ENCODE results near the gene MESP1.

GRCh38 chr15:89778861-89779260 lies 27.8 kb upstream of the MESP1 start:
- TF ChIP-seq, protein P1, sequence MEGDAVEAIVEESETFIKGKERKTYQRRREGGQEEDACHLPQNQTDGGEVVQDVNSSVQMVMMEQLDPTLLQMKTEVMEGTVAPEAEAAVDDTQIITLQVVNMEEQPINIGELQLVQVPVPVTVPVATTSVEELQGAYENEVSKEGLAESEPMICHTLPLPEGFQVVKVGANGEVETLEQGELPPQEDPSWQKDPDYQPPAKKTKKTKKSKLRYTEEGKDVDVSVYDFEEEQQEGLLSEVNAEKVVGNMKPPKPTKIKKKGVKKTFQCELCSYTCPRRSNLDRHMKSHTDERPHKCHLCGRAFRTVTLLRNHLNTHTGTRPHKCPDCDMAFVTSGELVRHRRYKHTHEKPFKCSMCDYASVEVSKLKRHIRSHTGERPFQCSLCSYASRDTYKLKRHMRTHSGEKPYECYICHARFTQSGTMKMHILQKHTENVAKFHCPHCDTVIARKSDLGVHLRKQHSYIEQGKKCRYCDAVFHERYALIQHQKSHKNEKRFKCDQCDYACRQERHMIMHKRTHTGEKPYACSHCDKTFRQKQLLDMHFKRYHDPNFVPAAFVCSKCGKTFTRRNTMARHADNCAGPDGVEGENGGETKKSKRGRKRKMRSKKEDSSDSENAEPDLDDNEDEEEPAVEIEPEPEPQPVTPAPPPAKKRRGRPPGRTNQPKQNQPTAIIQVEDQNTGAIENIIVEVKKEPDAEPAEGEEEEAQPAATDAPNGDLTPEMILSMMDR (IDR thresholded peaks at IDR 0.05; ENCODE audit: poor library complexity, severe bottlenecking) = no peak
- TF ChIP-seq TAF1 (IDR thresholded peaks at IDR 0.05; ENCODE audit: low read depth) = no peak
- no peak for TF ChIP-seq RAD21 (conservative IDR thresholded peaks at IDR 0.05)
- no peak for TF ChIP-seq EZH2 (IDR thresholded peaks at IDR 0.05; ENCODE audit: borderline replicate concordance, insufficient read depth, low read length, poor library complexity, severe bottlenecking)
- TF ChIP-seq, protein P2, sequence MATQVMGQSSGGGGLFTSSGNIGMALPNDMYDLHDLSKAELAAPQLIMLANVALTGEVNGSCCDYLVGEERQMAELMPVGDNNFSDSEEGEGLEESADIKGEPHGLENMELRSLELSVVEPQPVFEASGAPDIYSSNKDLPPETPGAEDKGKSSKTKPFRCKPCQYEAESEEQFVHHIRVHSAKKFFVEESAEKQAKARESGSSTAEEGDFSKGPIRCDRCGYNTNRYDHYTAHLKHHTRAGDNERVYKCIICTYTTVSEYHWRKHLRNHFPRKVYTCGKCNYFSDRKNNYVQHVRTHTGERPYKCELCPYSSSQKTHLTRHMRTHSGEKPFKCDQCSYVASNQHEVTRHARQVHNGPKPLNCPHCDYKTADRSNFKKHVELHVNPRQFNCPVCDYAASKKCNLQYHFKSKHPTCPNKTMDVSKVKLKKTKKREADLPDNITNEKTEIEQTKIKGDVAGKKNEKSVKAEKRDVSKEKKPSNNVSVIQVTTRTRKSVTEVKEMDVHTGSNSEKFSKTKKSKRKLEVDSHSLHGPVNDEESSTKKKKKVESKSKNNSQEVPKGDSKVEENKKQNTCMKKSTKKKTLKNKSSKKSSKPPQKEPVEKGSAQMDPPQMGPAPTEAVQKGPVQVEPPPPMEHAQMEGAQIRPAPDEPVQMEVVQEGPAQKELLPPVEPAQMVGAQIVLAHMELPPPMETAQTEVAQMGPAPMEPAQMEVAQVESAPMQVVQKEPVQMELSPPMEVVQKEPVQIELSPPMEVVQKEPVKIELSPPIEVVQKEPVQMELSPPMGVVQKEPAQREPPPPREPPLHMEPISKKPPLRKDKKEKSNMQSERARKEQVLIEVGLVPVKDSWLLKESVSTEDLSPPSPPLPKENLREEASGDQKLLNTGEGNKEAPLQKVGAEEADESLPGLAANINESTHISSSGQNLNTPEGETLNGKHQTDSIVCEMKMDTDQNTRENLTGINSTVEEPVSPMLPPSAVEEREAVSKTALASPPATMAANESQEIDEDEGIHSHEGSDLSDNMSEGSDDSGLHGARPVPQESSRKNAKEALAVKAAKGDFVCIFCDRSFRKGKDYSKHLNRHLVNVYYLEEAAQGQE (IDR thresholded peaks at IDR 0.05; ENCODE audit: borderline replicate concordance) = no peak

Data from neural cell (in vitro differentiated cells).